NCI-H2107 treated with DMSO at 0.1 percent for 48 hours (cell line): ENCODE results near the gene EXD3.
"Not testable (repeated sequence)": the region's sequence is repeated elsewhere in the genome, so short reads cannot be mapped to it uniquely, and the experiment has no call there.

Experiments
- DNase-seq: peaks from one replicate; lab custom pipeline; 2025; ENCODE audit not compliant: unreplicated experiment; lab: John Stamatoyannopoulos, UW

Gene EXD3

DNA sequence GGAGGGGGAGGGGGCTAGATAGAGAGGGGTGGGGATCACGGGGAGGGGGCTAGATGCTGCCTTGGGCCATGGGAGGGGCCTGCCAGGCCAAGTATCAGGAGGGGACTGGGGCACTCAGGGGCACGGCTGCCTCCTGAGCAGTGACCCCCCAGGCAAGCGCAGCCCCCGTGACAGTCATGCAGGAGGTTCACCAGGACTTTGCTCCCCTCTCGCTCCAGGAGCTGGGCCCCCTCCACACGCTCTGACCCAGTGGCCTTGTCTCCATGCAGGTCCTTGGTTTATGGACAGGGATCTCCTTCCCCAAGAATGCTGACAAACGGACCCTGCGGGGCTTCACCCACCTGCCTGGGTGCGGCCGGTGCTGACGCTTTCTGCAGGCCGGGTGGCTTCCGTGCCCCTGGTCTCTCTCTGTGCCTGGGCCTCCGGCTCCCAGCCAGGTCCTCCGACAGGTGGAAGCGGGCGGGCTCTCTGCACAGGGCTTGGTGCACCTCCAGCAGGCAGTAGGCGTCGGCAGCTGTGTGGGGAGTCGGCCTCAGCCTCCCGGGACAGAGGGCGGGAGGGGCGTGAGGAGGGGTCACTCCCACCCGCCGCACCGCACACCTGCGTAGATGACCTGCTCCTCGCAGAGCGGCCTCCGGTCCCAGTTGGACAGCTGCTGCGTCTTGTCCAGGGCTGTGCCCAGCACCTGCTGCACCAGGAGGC lies 74.0 kb downstream of the EXD3 start:
- no peak for DNase-seq

DNA sequence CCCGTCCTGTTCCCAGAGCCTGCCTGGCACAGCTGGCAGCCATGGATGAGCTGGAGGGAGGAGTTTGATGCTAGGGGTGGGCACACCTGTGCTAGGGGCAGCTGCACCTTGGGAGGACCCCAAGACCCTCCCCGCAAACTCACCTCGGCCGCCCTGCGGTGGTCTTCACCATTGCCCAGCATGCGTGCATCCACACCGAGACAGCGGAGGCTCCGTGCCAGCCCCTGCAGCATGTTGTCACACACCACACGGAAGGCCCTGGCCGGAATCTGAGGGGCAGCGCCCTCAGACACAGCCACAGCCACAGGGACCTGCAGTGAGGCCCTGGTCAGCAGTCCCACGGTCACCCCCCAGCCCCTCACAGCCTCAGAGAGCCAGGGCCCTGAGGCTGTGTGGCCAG lies 75.0 kb downstream of the EXD3 start:
- no peak for DNase-seq

DNA sequence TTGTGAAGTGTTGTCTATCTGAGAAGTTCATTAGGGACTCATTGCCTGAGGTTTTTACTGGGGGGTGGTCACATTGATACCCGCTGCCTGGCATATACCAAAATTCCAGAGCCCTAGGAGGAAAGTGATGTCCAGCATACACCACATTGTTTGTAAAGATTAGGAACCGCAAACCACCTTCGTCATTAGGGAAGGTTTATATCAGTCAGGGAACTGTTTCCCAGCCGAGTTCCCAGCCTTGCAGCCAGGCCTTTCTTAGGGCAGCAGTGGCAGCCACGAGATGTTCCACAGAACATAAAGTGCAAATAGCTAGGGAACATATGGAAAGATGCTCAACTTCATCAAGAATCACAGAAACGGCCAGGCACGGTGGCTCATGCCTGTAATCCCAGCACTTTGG lies 80.5 kb downstream of the EXD3 start:
- DNase-seq: no peak

DNA sequence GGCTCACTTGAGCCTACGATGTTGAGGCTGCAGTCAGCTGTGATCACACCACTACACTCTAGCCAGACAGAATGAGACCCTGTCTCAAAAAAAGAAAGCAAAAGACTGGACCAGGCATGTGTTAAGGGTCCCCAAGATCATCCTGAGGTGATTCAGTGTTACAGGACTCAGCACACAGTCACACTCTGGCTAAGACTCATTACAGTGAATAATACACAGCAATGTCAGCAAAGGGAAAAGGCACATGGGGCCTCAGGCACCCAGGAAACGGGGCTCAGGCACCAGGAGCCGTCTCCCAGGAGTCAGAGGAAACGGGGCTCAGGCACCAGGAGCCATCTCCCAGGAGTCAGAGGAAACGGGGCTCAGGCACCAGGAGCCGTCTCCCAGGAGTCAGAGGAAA lies 81.7 kb downstream of the EXD3 start:
- DNase-seq: no peak

DNA sequence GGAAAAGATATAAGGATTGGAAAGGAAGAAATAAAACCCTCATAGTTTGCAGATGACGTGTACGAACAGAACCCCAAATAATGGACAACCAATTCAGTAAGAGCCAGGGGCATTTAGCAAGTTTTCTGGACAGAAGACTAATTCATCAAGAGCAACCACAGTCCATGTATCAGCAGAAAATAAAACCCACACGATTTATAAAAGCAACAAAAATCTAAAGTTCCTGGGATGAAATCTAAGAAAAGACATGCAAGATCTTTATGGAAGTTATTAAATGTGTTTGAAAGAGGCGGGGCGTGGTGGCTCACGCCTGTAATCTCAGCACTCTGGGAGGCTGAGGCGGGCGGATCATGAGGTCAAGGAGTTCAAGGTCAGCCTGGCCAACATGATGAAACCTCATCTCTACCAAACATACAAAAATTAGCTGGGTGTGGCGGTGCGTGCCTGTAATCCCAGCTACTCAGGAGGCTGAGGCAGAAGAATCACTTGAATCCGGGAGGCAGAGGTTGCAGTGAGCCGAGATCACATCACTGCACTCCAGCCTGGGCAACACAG lies 83.0 kb downstream of the EXD3 start:
- not testable (repeated sequence) for DNase-seq

DNA sequence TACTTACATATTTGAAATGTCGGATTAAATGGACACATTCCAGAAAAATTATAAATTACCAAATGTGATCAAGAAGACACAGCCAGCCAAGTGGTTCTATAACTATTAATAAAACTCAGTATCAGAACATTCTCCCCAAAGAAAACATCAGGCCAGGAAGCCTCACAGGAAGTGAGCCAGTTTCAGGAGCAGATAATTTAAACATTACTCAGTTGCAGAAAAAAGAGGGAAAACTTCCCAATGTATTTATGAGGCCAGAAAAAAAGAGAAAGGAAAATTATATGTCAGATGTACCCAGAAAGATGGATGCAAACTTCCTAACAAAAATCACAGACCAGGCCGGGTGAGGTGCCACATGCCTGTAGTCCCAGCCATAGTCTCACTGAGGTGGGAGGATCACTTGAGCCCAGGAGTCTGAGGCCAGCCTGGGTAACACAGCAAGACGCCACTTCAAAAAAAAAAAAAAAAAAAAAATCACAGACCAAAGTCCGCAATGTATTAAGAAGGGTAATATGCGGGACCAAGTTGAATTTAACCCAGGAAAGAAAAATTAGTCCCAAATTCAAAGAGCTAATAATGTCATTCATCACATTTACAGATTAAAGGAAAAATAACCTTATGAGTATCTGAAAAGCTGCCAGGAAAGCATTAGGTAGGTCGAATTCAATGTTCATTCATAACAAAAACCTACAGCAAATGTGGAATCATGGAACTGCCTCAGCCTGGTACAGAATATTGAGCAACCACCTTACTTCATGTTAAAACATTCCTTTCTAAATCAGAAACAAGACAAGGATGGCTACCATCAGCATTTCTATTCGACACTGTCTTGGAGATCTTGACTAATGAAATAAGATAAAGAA lies 83.7 kb downstream of the EXD3 start:
- no peak for DNase-seq

DNA sequence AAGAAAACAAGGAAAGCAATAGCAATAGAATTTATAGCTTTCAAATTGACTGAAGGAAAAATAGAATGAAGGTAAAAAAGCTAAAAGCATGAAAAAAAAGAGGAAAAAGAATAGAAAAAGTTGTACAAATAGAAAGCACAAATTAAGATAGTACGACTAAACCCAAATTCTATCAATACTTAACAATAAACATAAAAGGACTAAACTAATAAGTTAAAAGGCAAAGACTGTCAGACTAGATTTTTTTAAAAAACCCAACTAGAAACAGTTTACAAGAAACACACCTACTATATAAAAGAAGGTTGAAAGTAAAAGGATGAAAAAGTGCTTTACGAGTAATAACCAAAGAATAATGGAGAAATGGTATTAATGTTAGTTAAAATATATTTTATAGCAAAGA lies 86.2 kb downstream of the EXD3 start:
- no peak for DNase-seq

DNA sequence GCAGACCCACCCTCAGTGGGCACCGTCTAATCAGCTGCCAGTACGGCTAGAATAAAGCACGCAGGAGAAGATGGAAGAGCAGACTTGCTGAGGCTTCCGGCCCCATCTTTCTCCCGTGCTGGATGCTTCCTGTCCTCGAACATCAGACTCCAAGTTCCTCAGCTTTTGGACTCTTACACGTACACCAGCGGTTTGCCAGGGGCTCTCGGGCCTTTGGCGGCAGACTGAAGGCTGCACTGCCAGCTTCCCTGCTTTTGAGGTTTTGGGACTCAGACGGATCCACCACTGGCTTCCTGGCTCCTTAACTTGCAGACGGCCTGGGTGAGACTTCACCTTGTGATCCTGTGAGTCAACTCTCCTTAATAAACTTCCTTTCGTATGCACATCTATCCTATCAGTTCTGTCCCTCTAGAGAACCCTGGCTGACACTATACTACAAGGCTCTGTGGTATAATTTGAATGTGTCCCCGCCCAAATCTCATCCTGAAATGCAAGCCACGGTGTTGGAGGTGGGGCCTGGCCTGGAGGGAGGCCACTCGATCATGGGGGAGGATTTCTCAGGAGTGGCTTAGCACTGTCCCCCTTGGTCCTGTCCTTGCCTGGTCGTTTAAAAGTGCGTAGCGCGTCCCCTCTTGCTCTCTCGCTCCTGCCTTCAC lies 89.8 kb downstream of the EXD3 start:
- DNase-seq: no peak

DNA sequence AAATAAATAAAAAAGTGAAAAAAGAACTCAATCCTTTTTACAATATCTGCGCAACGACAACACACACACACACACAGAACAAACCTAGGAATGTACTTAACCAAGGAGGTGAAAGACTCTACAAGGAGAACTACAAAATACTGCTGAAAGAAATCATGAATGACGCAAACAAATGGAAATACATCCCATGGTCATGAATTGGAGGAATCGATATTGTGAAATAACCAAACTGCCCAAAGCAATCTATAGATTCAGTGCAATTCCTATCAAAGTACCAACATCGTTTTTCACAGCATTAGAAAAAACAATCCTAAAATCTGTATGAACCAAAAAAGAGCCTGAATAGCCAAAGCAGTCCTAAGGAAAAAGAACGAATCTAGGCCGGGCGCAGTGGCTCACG lies 91.0 kb downstream of the EXD3 start:
- DNase-seq: no peak

DNA sequence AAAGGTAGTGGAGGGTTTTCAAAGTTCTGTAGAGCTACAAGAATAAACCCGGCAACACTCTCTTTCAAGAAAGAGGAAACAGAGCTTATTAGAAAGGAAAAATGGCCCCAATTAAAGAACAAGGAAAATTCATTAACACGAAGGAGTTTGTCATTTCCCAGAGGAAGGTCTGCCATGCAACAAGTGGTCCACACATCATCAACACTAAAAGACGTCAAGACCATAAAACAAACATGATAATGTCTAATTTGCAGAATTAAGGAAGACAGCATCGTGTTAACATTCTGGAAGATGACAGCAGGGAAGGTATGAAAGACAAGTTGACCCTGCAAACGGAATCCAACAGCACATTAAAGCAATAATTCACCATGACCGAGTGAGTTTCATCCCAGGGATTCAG lies 92.3 kb downstream of the EXD3 start:
- no peak for DNase-seq

DNA sequence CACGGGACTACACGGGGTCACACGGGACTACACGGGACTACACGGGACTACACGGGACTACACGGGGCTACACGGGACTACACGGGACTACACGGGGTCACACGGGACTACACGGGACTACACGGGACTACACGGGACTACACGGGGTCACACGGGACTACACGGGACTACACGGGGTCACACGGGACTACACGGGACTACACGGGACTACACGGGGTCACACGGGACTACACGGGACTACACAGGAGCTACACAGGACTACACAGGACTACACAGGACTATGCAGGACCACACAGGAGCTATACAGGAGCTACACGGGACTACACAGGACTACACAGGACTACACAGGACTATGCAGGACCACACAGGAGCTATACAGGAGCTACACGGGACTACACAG lies 93.4 kb downstream of the EXD3 start:
- DNase-seq: not testable (repeated sequence)

DNA sequence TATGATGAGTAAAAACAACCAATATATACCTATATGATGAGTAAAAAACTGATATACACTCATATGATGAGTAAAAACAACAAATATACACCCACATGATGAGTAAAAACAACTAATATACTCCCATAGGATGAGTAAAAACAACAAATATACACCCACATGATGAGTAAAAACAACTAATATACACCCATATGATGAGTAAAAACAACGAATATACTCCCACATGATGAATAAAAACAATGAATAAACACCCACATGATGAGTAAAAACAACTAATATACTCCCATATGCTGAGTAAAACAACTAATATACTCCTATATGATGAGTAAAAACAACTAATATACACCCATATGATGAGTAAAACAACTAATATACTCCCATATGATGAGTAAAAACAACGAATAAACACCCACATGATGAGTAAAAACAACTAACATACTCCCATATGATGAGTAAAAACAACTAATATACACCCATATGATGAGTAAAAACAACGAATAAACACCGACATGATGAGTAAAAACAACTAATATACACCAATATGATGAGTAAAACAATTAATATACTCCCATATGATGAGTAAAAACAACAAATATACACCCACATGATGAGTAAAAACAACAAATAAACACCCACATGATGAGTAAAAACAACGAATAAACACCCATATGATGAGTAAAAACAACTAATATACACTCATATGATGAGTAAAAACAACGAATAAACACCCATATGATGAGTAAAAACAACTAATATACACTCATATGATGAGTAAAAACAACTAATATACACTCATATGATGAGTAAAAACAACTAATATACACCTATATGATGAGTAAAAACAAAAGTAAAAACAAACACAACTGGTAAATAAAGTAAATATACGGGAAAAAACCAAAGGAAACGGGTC lies 95.1 kb downstream of the EXD3 start:
- DNase-seq: not testable (repeated sequence)

DNA sequence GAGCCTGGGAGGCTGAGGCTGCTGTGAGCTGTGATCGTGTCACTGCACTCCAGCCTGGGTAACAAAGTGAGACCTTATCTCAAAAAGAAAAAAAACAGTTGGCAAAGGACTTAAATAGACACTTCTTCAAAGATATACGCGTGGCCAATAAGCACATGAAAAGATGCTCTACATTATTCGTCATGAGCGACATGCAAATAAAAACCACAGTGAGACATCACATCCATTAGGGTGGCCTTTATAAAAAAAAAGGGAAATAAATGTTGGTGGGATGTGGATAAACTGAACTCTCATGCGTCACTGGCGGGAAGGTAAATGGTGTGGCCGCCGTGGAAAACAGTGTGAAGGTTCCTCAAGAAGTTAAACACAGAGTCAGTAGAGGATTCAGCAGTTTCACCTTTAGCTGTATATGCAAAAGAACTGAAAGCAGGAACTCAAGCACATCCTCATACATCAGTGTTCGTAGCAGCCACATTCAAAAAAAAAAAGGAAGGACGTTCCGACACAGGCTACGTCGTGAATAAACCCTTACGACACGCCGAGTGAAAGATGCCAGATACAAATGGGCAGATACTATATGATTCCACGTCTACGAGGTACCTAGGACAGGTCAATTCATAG lies 96.4 kb downstream of the EXD3 start:
- no peak for DNase-seq

DNA sequence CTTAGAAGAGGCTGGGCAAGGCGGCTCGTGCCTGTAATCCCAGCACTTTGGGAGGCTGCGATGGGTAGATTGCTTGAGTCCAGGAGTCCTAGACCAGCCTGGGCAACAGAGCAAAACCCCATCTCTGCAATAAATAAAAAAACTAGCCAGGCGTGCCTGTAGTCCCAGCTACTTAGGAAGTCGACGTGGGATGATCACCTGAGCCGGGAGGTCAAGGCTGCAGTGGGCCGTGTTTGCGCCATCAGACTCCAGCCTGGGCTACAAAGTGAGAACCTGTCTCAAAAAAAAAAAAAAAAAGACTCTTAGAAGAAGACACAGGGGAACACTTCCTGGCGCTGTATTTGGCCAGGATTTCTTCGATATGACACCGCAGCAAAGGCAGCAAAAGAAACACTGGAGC lies 97.2 kb downstream of the EXD3 start:
- DNase-seq: no peak

DNA sequence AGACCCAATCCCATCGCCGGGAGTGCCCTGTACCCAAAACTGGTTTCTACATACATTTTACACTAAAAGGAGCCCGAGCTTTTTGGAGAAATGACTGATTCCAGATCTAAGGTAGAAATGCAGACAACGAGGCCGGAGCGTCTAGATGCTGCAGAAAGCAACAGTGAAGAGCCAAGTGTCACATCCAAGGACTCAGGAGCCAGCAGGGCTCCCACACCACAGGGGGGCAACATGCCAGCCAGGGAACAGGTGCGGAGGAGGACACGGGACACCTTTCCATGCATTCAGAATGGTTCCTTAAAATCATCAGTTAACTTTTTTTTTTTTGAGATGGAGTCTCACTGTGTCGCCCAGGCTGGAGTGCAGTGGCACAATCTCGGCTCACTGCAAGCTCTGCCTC lies 97.8 kb downstream of the EXD3 start:
- no peak for DNase-seq

DNA sequence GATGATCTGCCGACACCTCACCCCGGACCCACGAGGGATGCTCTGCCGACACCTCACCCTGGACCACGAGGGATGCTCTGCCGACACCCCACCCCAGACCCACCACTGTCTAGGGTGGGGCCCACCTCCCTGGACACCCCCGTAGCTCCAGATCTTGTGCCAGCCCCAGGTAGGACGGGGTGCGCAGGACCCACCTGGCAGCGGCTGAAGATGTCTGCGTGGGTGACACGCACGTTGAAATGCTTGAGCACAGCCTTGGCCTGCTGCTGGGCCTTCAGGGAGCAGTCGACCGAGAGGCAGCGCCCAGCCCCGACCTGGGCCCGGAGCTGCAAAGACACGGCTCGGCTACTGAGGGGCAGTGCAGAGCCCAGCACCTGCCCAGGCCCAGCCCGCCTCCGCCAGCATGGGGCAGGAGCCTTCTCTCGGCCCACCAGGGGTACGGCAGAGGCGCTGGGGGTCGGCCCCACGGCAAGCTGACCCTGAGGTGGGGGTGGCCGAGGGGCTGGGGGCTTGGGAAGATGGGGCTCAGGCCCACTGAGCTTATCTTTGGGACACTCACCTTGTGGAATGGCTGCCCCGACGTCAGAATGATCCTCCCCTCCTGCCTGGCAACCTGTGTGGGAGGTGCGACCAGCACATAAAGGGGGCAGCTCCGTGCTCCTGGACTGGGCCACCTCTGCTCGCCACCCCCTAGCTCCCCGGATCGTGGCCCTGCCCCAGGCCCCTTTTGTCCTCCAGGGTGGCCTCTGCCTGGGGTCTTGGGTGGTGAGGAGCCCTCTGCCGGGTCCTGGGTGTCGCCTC lies 99.2 kb downstream of the EXD3 start:
- DNase-seq: no peak

DNA sequence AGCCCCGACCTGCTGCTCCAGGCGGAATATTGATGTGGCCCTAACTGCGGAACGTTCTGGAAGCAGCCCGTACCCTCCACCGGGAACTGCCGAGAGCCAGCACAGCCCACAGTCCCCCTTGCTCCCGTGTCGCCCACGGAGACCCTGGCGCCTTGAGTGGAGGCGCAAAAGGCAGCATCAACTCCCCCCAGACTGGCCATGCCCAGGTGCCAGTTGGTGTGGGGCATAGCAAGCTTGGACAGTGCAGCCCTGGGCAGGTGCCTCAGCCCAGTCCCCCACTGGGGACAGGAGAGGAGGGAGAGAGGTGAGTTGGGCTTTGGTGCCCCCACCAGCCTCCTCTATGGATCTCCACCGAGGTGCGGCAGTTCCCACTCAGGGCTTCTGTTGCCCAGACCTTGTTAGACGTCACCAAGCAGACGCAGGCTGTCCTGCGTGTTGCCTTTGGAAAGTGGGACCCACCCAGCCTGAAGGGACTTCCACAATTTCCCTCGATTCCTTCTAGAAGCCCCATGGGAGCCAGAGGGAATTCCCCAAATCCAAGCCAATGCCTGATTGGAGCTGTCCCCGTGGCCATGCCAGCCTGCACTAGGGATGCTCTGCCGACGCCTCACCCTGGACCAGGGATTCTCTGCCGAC lies 101.1 kb downstream of the EXD3 start:
- no peak for DNase-seq

DNA sequence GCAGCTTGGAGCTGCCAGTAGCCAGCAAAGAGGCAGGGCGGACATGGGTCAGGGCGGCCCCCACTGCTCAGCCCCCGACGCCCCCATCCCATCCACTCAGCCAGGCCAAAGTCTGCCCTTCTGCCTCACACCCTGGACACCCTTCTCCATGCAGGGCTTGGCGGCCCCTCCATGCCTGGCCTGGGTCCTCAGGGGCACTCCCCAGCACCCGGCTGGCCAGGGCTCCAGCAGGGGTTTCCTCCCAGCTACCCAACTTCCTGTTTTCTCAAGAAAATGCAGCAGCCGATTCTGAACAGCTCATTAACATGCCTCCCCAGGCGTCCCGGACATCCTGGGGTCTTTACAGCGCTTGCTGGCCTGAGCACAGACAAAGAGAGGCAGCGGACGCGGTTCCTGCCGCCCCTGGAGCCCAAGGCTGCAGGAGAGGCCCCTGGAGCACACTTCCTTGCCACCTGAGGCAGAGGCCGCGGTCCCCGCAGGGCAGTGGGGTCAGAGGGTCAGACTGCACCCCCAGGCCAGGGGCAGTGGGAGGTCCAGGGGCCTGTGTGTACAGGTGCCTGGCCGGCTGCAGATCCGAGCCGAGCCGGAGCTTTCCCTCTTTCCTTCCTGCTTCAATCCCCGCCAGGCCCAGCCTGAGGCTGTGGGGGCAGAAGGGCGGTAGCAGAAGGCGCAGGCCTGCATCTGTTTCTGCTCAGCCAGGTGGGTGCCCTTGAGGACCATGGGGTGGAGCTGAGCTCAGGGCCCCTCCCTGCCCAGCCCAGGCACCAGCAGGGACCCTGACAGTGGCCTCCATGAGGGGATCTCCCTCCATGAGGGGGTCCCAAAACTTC lies 102.2 kb downstream of the EXD3 start:
- DNase-seq: no peak
